Astrocyte (in vitro differentiated cells and primary cell): Measurements from ENCODE around the gene PPP1R12A. TPM values are rescaled to one million over a fixed set of nuclear protein-coding genes. Genes with fewer than 3 reads are reported as not detected.

Experiments used
- DNase-seq: peaks from one replicate; pipeline ENCODE4 v3.0.0-alpha.2; 2010; ENCODE audit warnings: low read depth
- FAIRE-seq: peaks from 2 replicates; lab custom pipeline; 2011; peaks lifted over from hg19 to GRCh38; lab: Jason Lieb, UNC
- H2AFZ ChIP-seq: 2 replicates; pipeline ENCODE4 v1.6.0; 2012; ENCODE audit warnings: low read depth, low read length, inconsistent platforms
- H3K27ac ChIP-seq: 2 replicates; pipeline ENCODE4 v1.5.1; 2011; ENCODE audit warnings: low read depth, low read length, inconsistent platforms
- H3K27me3 ChIP-seq: 2 replicates; pipeline ENCODE4 v1.6.0; 2011; ENCODE audit warnings: low read length, inconsistent platforms; ENCODE audit not compliant: insufficient read depth
- H3K36me3 ChIP-seq: 2 replicates; pipeline ENCODE4 v1.5.1; 2011; ENCODE audit warnings: low read length, inconsistent platforms; ENCODE audit not compliant: insufficient read depth
- H3K4me1 ChIP-seq: 2 replicates; pipeline ENCODE4 v1.5.1; 2011; ENCODE audit warnings: low read length, inconsistent platforms; ENCODE audit not compliant: insufficient read depth
- H3K4me2 ChIP-seq: 2 replicates; pipeline ENCODE4 v1.6.0; 2012; ENCODE audit warnings: low read length, inconsistent platforms
- H3K4me3 ChIP-seq: 2 replicates; pipeline ENCODE4 v1.5.1; 2011; ENCODE audit warnings: low read depth, mild to moderate bottlenecking, low read length, inconsistent platforms; ENCODE audit not compliant: insufficient read depth
- H3K79me2 ChIP-seq: 2 replicates; pipeline ENCODE4 v1.6.0; 2012; ENCODE audit warnings: mild to moderate bottlenecking, low read length, inconsistent platforms; ENCODE audit not compliant: insufficient read depth
- H3K9ac ChIP-seq: 2 replicates; pipeline ENCODE4 v1.6.0; 2012; ENCODE audit warnings: mild to moderate bottlenecking, low read length, inconsistent platforms
- H3K9me3 ChIP-seq: 2 replicates; pipeline ENCODE4 v1.5.1; 2012; ENCODE audit warnings: low read depth, mild to moderate bottlenecking, low read length, inconsistent platforms; ENCODE audit not compliant: insufficient read depth
- H4K20me1 ChIP-seq: 2 replicates; pipeline ENCODE4 v1.6.0; 2012; ENCODE audit warnings: low read length, inconsistent platforms; ENCODE audit not compliant: insufficient read depth
- H3K27ac Mint-ChIP-seq: one replicate; pipeline ENCODE4 v1.8.0; 2021; ENCODE audit warnings: mild to moderate bottlenecking, mixed read lengths; ENCODE audit not compliant: unreplicated experiment
- H3K27me3 Mint-ChIP-seq: one replicate; pipeline ENCODE4 v1.8.0; 2021; ENCODE audit warnings: low read depth, mixed read lengths; ENCODE audit not compliant: unreplicated experiment
- H3K36me3 Mint-ChIP-seq: one replicate; pipeline ENCODE4 v1.8.0; 2021; ENCODE audit warnings: low read depth, mixed read lengths; ENCODE audit not compliant: unreplicated experiment
- H3K4me1 Mint-ChIP-seq: one replicate; pipeline ENCODE4 v1.8.0; 2021; ENCODE audit warnings: low read depth, mixed read lengths; ENCODE audit not compliant: unreplicated experiment
- H3K4me3 Mint-ChIP-seq: one replicate; pipeline ENCODE4 v1.8.0; 2021; ENCODE audit warnings: mild to moderate bottlenecking, moderate library complexity, mixed read lengths; ENCODE audit not compliant: unreplicated experiment
- H3K9me3 Mint-ChIP-seq: one replicate; pipeline ENCODE4 v1.8.0; 2021; ENCODE audit warnings: mild to moderate bottlenecking, mixed read lengths; ENCODE audit not compliant: unreplicated experiment
- CTCF ChIP-seq: IDR thresholded peaks from 2 replicates; pipeline ENCODE4 v1.5.1; 2011; ENCODE audit warnings: low read depth, mild to moderate bottlenecking, inconsistent platforms, low read length, moderate library complexity; ENCODE audit not compliant: insufficient read depth
- EZH2 ChIP-seq: IDR thresholded peaks from 2 replicates; pipeline ENCODE4 v1.6.1; 2012; ENCODE audit warnings: mild to moderate bottlenecking, low read length, inconsistent platforms; ENCODE audit not compliant: insufficient read depth
- total RNA-seq: library from RNA; stranded (reverse); gene quantifications from 2 replicates; pipeline ENCODE4 v1.2.1, GENCODE V29; 2021

The PPP1R12A gene
- total RNA-seq, 1 donor from 2014 or later, result 115 TPM

GRCh38 chr12:79925492-79925891 is 9.4 kb downstream of the PPP1R12A start:
- Mint-ChIP-seq H3K4me3 (no peak overlapping the region), H3K9me3 (no peaks in the 10 kb centered on the region), H3K4me1 (peaks cover 28% of the 10 kb centered on the region), H3K27ac (no peak overlapping the region), H3K36me3 (no peaks in the 10 kb centered on the region), H3K27me3 (no peaks in the 10 kb centered on the region)
- Histone ChIP-seq H3K27ac (no peak overlapping the region), H3K79me2 (peaks cover 100% of the 10 kb centered on the region), H3K27me3 (no peaks in the 10 kb centered on the region), H3K9me3 (no peaks in the 10 kb centered on the region), H3K9ac (no peak overlapping the region), H2AFZ (no peak overlapping the region), H3K36me3 (no peaks in the 10 kb centered on the region), H3K4me1 (no peaks in the 10 kb centered on the region), H4K20me1 (peaks cover 89% of the 10 kb centered on the region), H3K4me3 (no peak overlapping the region), H3K4me2 (no peak overlapping the region)
- TF ChIP-seq EZH2 (no peak), CTCF (no peak)
- DNase-seq (no peak), FAIRE-seq (no peak)

- Histone ChIP-seq H3K27me3 (no peaks in the 10 kb centered on the region), H3K9me3 (no peaks in the 10 kb centered on the region), H3K36me3 (no peaks in the 10 kb centered on the region), H3K27ac (no peak overlapping the region), H3K4me3 (no peak overlapping the region), H4K20me1 (peaks cover 88% of the 10 kb centered on the region), H3K4me1 (no peaks in the 10 kb centered on the region), H3K9ac (no peak overlapping the region), H3K4me2 (no peak overlapping the region), H2AFZ (no peak overlapping the region), H3K79me2 (peaks cover 99% of the 10 kb centered on the region)
- Mint-ChIP-seq H3K4me1 (peaks cover 18% of the 10 kb centered on the region), H3K36me3 (no peaks in the 10 kb centered on the region), H3K9me3 (no peaks in the 10 kb centered on the region), H3K27ac (no peak overlapping the region), H3K27me3 (no peaks in the 10 kb centered on the region), H3K4me3 (no peak overlapping the region)
- DNase-seq (no peak), FAIRE-seq (no peak)
- TF ChIP-seq CTCF, result no peak
- TF ChIP-seq EZH2, result no peak
Observed at GRCh38 chr12:79921786-79922185, 13.1 kb downstream of the PPP1R12A start.

GRCh38 chr12:79920421-79921238 is 14.3 kb downstream of the PPP1R12A start:
- no peaks in the 10 kb centered on the region for H3K36me3 Mint-ChIP-seq
- Histone ChIP-seq H2AFZ (no peak overlapping the region), H3K79me2 (peaks cover 99% of the 10 kb centered on the region), H3K4me1 (no peaks in the 10 kb centered on the region), H4K20me1 (peaks cover 87% of the 10 kb centered on the region), H3K27me3 (no peaks in the 10 kb centered on the region), H3K27ac (no peak overlapping the region), H3K4me3 (no peak overlapping the region), H3K9ac (no peak overlapping the region), H3K4me2 (no peak overlapping the region), H3K36me3 (no peaks in the 10 kb centered on the region), H3K9me3 (no peaks in the 10 kb centered on the region)
- no peak overlapping the region for H3K27ac Mint-ChIP-seq
- no peaks in the 10 kb centered on the region for H3K9me3 Mint-ChIP-seq
- H3K27me3 Mint-ChIP-seq, result no peaks in the 10 kb centered on the region
- DNase-seq (no peak), FAIRE-seq (no peak)
- no peak overlapping the region for H3K4me3 Mint-ChIP-seq
- no peak for TF ChIP-seq EZH2
- no peak for TF ChIP-seq CTCF
- H3K4me1 Mint-ChIP-seq, result peaks cover 27% of the 10 kb centered on the region
